ENCODE results near the gene CFAP100. TPM values are rescaled to one million over a fixed set of nuclear protein-coding genes. Genes with fewer than 3 reads are reported as not detected.

CFAP100 gene
- polyA plus RNA-seq, 3 donors: not detected

GRCh38 chr3:126451511-126451910 is 56.8 kb downstream of the CFAP100 start:
- Mint-ChIP-seq H3K27me3 (ENCODE audit: low read depth in 3 of 3) (peaks cover 0 to 3% (median 0%) of the 10 kb centered on the region in 3 donors), H3K36me3 (peaks cover 74 to 84% of the 10 kb centered on the region in 2 donors), H3K4me1 (no peaks in the 10 kb centered on the region), H3K9me3 (peaks cover 0 to 2% (median 0%) of the 10 kb centered on the region in 7 donors), H3K27ac (peak overlapping the region in 1 of 7 donors; percentile 42), H3K4me3 (no peak overlapping the region)
- no peak for DNase-seq
- Histone ChIP-seq H3K4me1 (ENCODE audit: control insufficient read depth in 1 of 2, insufficient read depth in 2 of 2, low read length in 2 of 2) (no peaks in the 10 kb centered on the region), H3K36me3 (replicated peaks in 1 of 2; ENCODE audit: control insufficient read depth in 1 of 2, insufficient read depth in 2 of 2, low read length in 2 of 2) (peaks cover 77 to 95% of the 10 kb centered on the region in 2 donors), H3K4me2 (replicated peaks; ENCODE audit: extremely low read depth, low read length, poor library complexity, severe bottlenecking) (no peak overlapping the region), H3K9me3 (replicated peaks in 1 of 2; ENCODE audit: control insufficient read depth in 1 of 2, insufficient read depth in 1 of 2, low read length in 2 of 2) (no peaks in the 10 kb centered on the region), H3K79me2 (ENCODE audit: insufficient read depth, low read length) (peaks cover 46% of the 10 kb centered on the region), H3K27me3 (ENCODE audit: control insufficient read depth in 2 of 2, insufficient read depth in 2 of 2, low read length in 2 of 2) (no peaks in the 10 kb centered on the region), H4K20me1 (ENCODE audit: insufficient read depth, low read length) (peaks cover 97% of the 10 kb centered on the region), H2AFZ (ENCODE audit: insufficient read depth, low read depth, low read length, poor library complexity, severe bottlenecking) (no peak overlapping the region), H3K27ac (ENCODE audit: low read depth in 1 of 2, low read length in 2 of 2) (no peak overlapping the region), H3K9ac (ENCODE audit: insufficient read depth, low read length, poor library complexity, severe bottlenecking) (no peak overlapping the region), H3K4me3 (replicated peaks in 1 of 3; ENCODE audit: low read depth in 2 of 3, low read length in 3 of 3) (no peak overlapping the region)
- WGBS (ENCODE audit: insufficient coverage): 99% methylated on average over 12 of the region's 12 CpGs
- intact Hi-C loops (cut with micrococcal nuclease): no loop called here
- no peak for TF ChIP-seq CTCF (IDR thresholded peaks at IDR 0.05)

GRCh38 chr3:126452213-126452612 is 57.5 kb downstream of the CFAP100 start:
- peak overlapping the region in 2 of 7 donors; percentile 54 to 57 for H3K27ac Mint-ChIP-seq
- peaks cover 76 to 87% of the 10 kb centered on the region in 2 donors for H3K36me3 Mint-ChIP-seq

More at GRCh38 chr3:126452213-126452612, 57.5 kb downstream of the CFAP100 start:
- TF ChIP-seq CTCF (IDR thresholded peaks at IDR 0.05): no peak
- H2AFZ ChIP-seq (ENCODE audit: insufficient read depth, low read depth, low read length, poor library complexity, severe bottlenecking): no peak overlapping the region
- H3K4me3 ChIP-seq (replicated peaks in 1 of 3; ENCODE audit: low read depth in 2 of 3, low read length in 3 of 3): no peak overlapping the region
- H3K4me3 Mint-ChIP-seq: no peak overlapping the region
- intact Hi-C loops (cut with micrococcal nuclease): no loop called here
- no peak overlapping the region for H3K4me2 ChIP-seq (replicated peaks; ENCODE audit: extremely low read depth, low read length, poor library complexity, severe bottlenecking)
- H3K9ac ChIP-seq (ENCODE audit: insufficient read depth, low read length, poor library complexity, severe bottlenecking): no peak overlapping the region
- no peaks in the 10 kb centered on the region for H3K9me3 ChIP-seq (replicated peaks in 1 of 2; ENCODE audit: control insufficient read depth in 1 of 2, insufficient read depth in 1 of 2, low read length in 2 of 2)
- H3K4me1 ChIP-seq (ENCODE audit: control insufficient read depth in 1 of 2, insufficient read depth in 2 of 2, low read length in 2 of 2): no peaks in the 10 kb centered on the region
- H3K27me3 ChIP-seq (ENCODE audit: control insufficient read depth in 2 of 2, insufficient read depth in 2 of 2, low read length in 2 of 2): no peaks in the 10 kb centered on the region
- peaks cover 81 to 97% of the 10 kb centered on the region in 2 donors for H3K36me3 ChIP-seq (replicated peaks in 1 of 2; ENCODE audit: control insufficient read depth in 1 of 2, insufficient read depth in 2 of 2, low read length in 2 of 2)
- peaks cover 0 to 3% (median 0%) of the 10 kb centered on the region in 3 donors for H3K27me3 Mint-ChIP-seq (ENCODE audit: low read depth in 3 of 3)
- peaks cover 53% of the 10 kb centered on the region for H3K79me2 ChIP-seq (ENCODE audit: insufficient read depth, low read length)
- DNase-seq: no peak
- peaks cover 97% of the 10 kb centered on the region for H4K20me1 ChIP-seq (ENCODE audit: insufficient read depth, low read length)
- H3K4me1 Mint-ChIP-seq: no peaks in the 10 kb centered on the region
- H3K27ac ChIP-seq (ENCODE audit: low read depth in 1 of 2, low read length in 2 of 2): no peak overlapping the region
- peaks cover 0 to 2% (median 0%) of the 10 kb centered on the region in 7 donors for H3K9me3 Mint-ChIP-seq
- WGBS (ENCODE audit: insufficient coverage): 94% methylated on average over 2 of the region's 9 CpGs

All from CD14-positive monocyte (primary cell).